SU-DHL-6 (cell line): ENCODE measurements around the gene TENM4.

Experiments used
- H2AFZ ChIP-seq: fragments of 200-600 bp; sonication (generic); 2 replicates; pipeline ENCODE4 v1.6.1; 2014; ENCODE audit warnings: low read depth, mild to moderate bottlenecking, moderate library complexity, mixed read lengths, antibody characterized with exemption, low read length; ENCODE audit not compliant: severe bottlenecking
- H3F3A ChIP-seq: fragments of 200-600 bp; shearing (Covaris generic); 2 replicates; pipeline ENCODE4 v1.6.0; 2016; ENCODE audit warnings: antibody characterized with exemption, mild to moderate bottlenecking; ENCODE audit not compliant: insufficient read depth
- H3K27ac ChIP-seq: fragments of 200-600 bp; sonication (generic); 2 replicates; pipeline ENCODE4 v1.5.1; 2016; ENCODE audit warnings: low read depth, mild to moderate bottlenecking, low read length, moderate library complexity, mixed read lengths
- H3K27me3 ChIP-seq: fragments of 200-600 bp; sonication (generic), shearing (Covaris generic); 2 replicates; pipeline ENCODE4 v1.6.0; 2014; ENCODE audit warnings: mild to moderate bottlenecking, low read length
- H3K36me3 ChIP-seq: fragments of 200-600 bp; sonication (generic); 2 replicates; pipeline ENCODE4 v1.6.1; 2014; ENCODE audit warnings: mild to moderate bottlenecking, low read length, mixed read lengths
- H3K4me2 ChIP-seq: fragments of 300-600, 200-600 bp; shearing (Covaris generic), sonication (generic); 2 replicates; pipeline ENCODE4 v1.6.0; 2014; ENCODE audit warnings: low read length, low read depth, mild to moderate bottlenecking; ENCODE audit not compliant: poor library complexity, severe bottlenecking
- H3K4me3 ChIP-seq: fragments of 200-600 bp; sonication (generic); 2 replicates; pipeline ENCODE4 v1.5.1; 2014; ENCODE audit warnings: antibody characterized with exemption, low read length, mild to moderate bottlenecking, mixed read lengths; ENCODE audit not compliant: insufficient read depth, poor library complexity, severe bottlenecking
- H3K79me2 ChIP-seq: fragments of 200-600 bp; sonication (generic); 2 replicates; pipeline ENCODE4 v1.6.1; 2014; ENCODE audit warnings: mild to moderate bottlenecking, low read length, moderate library complexity; ENCODE audit not compliant: insufficient read depth
- H3K9ac ChIP-seq: fragments of 200-600 bp; sonication (generic); 2 replicates; pipeline ENCODE4 v1.7.0; 2014; ENCODE audit warnings: mild to moderate bottlenecking, low read length
- H3K9me2 ChIP-seq: fragments of 200-600 bp; sonication (generic); replicated peaks from 2 replicates; pipeline ENCODE4 v1.6.1; 2014; ENCODE audit warnings: low read length; ENCODE audit not compliant: insufficient read depth
- H3K9me3 ChIP-seq: fragments of 200-600 bp; sonication (generic); 2 replicates; pipeline ENCODE4 v1.6.1; 2014; ENCODE audit warnings: low read length, mixed read lengths; ENCODE audit not compliant: insufficient read depth
- H4K20me1 ChIP-seq: fragments of 200-600 bp; sonication (generic); 2 replicates; pipeline ENCODE4 v1.6.1; 2014; ENCODE audit warnings: low read depth, mild to moderate bottlenecking, antibody characterized with exemption, low read length, moderate library complexity, mixed read lengths
- EZH2phosphoT487 ChIP-seq: fragments of 200-600 bp; sonication (generic), shearing (Covaris generic); conservative IDR thresholded peaks from 2 replicates; pipeline ENCODE4 v1.6.1; 2018; ENCODE audit warnings: mild to moderate bottlenecking, antibody characterized with exemption, low read length, moderate library complexity, mixed read lengths
- TF ChIP-seq, protein P1 (sequence below): fragments of 200-600 bp; sonication (generic); IDR thresholded peaks from one replicate; pipeline ENCODE4 v1.5.1; 2017; ENCODE audit warnings: antibody characterized with exemption, mild to moderate bottlenecking, low read length, moderate library complexity; ENCODE audit not compliant: insufficient read depth, poor library complexity, severe bottlenecking

The TENM4 gene

DNA sequence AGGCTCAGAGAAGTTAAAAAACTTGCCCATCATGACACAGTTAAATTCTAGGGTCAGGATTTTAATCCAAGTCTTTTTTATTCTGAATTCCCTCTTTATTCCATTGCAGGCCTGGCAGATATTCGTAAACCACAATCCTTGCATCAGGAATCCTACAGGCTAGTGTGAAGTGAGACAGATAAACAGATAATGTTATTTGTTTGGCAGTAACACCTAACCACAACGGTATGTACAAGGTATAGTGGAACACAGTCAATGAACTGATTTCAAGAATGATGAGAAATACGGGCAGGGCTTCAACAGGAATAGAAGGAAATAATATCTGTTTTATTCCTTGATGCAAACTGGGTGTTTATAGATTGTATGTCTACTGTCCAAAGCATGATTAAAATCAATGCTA, 834.2 kb downstream of the TENM4 start:
- Histone ChIP-seq H3K4me2 (no peak overlapping the region), H4K20me1 (no peaks in the 10 kb centered on the region), H3K27ac (no peak overlapping the region), H3K9ac (no peak overlapping the region), H3K79me2 (no peaks in the 10 kb centered on the region), H3F3A (no peaks in the 10 kb centered on the region), H3K36me3 (no peaks in the 10 kb centered on the region), H3K9me3 (no peaks in the 10 kb centered on the region), H3K9me2 (no peaks in the 10 kb centered on the region), H3K27me3 (no peaks in the 10 kb centered on the region), H3K4me3 (no peak overlapping the region), H2AFZ (no peak overlapping the region)
- no peak for TF ChIP-seq EZH2phosphoT487
- TF ChIP-seq, protein P1, sequence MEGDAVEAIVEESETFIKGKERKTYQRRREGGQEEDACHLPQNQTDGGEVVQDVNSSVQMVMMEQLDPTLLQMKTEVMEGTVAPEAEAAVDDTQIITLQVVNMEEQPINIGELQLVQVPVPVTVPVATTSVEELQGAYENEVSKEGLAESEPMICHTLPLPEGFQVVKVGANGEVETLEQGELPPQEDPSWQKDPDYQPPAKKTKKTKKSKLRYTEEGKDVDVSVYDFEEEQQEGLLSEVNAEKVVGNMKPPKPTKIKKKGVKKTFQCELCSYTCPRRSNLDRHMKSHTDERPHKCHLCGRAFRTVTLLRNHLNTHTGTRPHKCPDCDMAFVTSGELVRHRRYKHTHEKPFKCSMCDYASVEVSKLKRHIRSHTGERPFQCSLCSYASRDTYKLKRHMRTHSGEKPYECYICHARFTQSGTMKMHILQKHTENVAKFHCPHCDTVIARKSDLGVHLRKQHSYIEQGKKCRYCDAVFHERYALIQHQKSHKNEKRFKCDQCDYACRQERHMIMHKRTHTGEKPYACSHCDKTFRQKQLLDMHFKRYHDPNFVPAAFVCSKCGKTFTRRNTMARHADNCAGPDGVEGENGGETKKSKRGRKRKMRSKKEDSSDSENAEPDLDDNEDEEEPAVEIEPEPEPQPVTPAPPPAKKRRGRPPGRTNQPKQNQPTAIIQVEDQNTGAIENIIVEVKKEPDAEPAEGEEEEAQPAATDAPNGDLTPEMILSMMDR, result no peak

DNA sequence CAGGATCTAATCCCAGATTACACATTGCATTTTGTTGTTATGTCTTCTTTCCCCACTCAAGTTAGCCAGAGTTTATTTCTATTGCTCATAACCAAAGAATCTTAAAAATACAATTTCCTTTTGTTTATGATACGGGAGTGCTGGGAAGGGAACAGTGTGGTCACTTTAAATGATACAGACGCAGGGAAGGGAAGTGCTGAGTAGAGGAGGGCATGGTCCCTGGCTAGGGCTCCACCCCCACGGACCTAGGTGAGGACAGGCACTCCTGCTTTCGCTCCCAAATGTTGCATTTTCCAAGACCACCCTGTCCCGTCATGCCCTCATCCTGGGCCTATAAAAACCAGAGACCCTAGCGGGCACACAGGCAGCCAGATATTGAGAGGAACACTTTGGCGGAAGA, 835.5 kb downstream of the TENM4 start:
- Histone ChIP-seq H3K9ac (no peak overlapping the region), H3K9me3 (no peaks in the 10 kb centered on the region), H3K36me3 (no peaks in the 10 kb centered on the region), H4K20me1 (no peaks in the 10 kb centered on the region), H3K27me3 (no peaks in the 10 kb centered on the region), H3K4me2 (no peak overlapping the region), H2AFZ (no peak overlapping the region), H3F3A (no peaks in the 10 kb centered on the region), H3K9me2 (no peaks in the 10 kb centered on the region), H3K4me3 (no peak overlapping the region), H3K79me2 (no peaks in the 10 kb centered on the region), H3K27ac (no peak overlapping the region)
- TF ChIP-seq, protein P1, result no peak
- TF ChIP-seq EZH2phosphoT487, result no peak

DNA sequence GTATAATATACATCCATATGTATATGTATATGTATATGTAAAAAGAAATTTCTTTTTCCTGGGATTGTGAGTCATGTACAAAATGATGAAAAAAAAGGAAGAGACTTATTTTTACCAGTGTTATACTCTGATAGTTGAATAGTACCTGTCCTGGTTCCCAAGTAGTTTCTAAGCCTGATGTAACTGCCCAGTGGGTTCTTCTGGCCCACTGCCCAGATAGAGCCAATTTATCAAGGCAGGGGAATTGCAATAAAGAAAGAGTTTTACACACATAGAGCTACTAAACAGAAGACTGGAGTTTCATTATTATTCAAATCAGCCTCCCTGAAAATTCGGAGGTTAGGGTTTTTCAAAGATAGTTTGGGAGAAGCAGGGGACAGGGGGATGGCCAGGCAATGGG, 837.0 kb downstream of the TENM4 start:
- no peak overlapping the region for H3K9ac ChIP-seq
- no peaks in the 10 kb centered on the region for H4K20me1 ChIP-seq
- no peaks in the 10 kb centered on the region for H3F3A ChIP-seq
- H3K4me3 ChIP-seq, result no peak overlapping the region
- H3K9me3 ChIP-seq, result no peaks in the 10 kb centered on the region
- no peak overlapping the region for H3K4me2 ChIP-seq
- no peaks in the 10 kb centered on the region for H3K36me3 ChIP-seq
- H3K27ac ChIP-seq, result no peak overlapping the region
- no peaks in the 10 kb centered on the region for H3K79me2 ChIP-seq
- TF ChIP-seq, protein P1, result no peak
- TF ChIP-seq EZH2phosphoT487, result no peak
- no peaks in the 10 kb centered on the region for H3K9me2 ChIP-seq
- no peak overlapping the region for H2AFZ ChIP-seq
- H3K27me3 ChIP-seq, result no peaks in the 10 kb centered on the region
